H1 (cell line): ENCODE measurements around the gene SECTM1. TPM values are rescaled to one million over a fixed set of nuclear protein-coding genes. Genes with fewer than 3 reads are reported as not detected.
"Not testable (repeated sequence)": the region's sequence is repeated elsewhere in the genome, so short reads cannot be mapped to it uniquely, and the experiment has no call there.

Experiments used
- CTCF ChIA-PET: fragments of 300-600 bp; sonication (Branson Sonifier 250); formaldehyde crosslinking; loops from one replicate; lab custom pipeline; 2021; ENCODE audit not compliant: partially characterized antibody; lab: Charles Lee
- POLR2A ChIA-PET: fragments of 300-600 bp; sonication (Branson Sonifier 250); formaldehyde crosslinking; loops from one replicate; lab custom pipeline; 2021; ENCODE audit warnings: inconsistent platforms; ENCODE audit not compliant: partially characterized antibody; lab: Charles Lee
- DNase-seq, 2 experiments: peaks; one replicate each; pipeline versions ENCODE4 v3.0.0 to v3.0.0-alpha.2; 2010 to 2022; ENCODE audit warnings: low spot score in 2 of 2, low read depth in 1 of 2, mixed read lengths in 1 of 2
- FAIRE-seq: peaks from 2 replicates; lab custom pipeline; 2011; peaks lifted over from hg19 to GRCh38; lab: Jason Lieb, UNC
- H2AFZ ChIP-seq: 2 replicates; pipeline ENCODE4 v1.8.1; 2012; ENCODE audit warnings: low read length, inconsistent platforms
- H2AK5ac ChIP-seq: 2 replicates; pipeline ENCODE4 v1.6.1; 2013; ENCODE audit warnings: low read depth, low read length
- H2BK120ac ChIP-seq: replicated peaks from 2 replicates; pipeline ENCODE3; 2013; ENCODE audit warnings: low read depth, low read length, inconsistent platforms
- H2BK12ac ChIP-seq: 2 replicates; pipeline ENCODE4 v1.6.1; 2013; ENCODE audit warnings: low read depth, low read length
- H2BK15ac ChIP-seq: 2 replicates; pipeline ENCODE4 v1.6.1; 2013; ENCODE audit warnings: low read length
- H2BK20ac ChIP-seq: 2 replicates; pipeline ENCODE4 v1.6.1; 2013; ENCODE audit warnings: low read length
- H2BK5ac ChIP-seq: 2 replicates; pipeline ENCODE4 v1.6.1; 2013; ENCODE audit warnings: low read depth, low read length
- H3K14ac ChIP-seq: 2 replicates; pipeline ENCODE4 v1.6.1; 2013; ENCODE audit warnings: inconsistent platforms; ENCODE audit not compliant: insufficient read length
- H3K18ac ChIP-seq: 2 replicates; pipeline ENCODE4 v1.6.1; 2013; ENCODE audit warnings: low read length; ENCODE audit errors: extremely low read depth
- H3K23ac ChIP-seq: 2 replicates; pipeline ENCODE4 v1.6.1; 2013; ENCODE audit warnings: inconsistent platforms; ENCODE audit not compliant: insufficient read length
- H3K23me2 ChIP-seq: 2 replicates; pipeline ENCODE4 v1.6.1; 2013; ENCODE audit warnings: low read depth, low read length
- H3K27ac ChIP-seq: 2 replicates; pipeline ENCODE4 v1.6.1; 2011; ENCODE audit warnings: low read depth, low read length, inconsistent platforms
- H3K27me3 ChIP-seq, 4 experiments: replicated peaks in 1 of 4; 1 replicate in 1 of 4; 2 replicates in 3 of 4; pipeline versions ENCODE4 v1.6.1 to v1.8.1; 2011 to 2013; ENCODE audit warnings: low read length in 3 of 4, mild to moderate bottlenecking in 3 of 4, inconsistent platforms in 2 of 4, mixed read lengths in 2 of 4, moderate library complexity in 1 of 4; ENCODE audit not compliant: control insufficient read depth in 3 of 4, insufficient read depth in 3 of 4; ENCODE audit errors: extremely low read depth in 1 of 4
- H3K36me3 ChIP-seq, 4 experiments: 2 replicates each; pipeline versions ENCODE4 v1.6.1 to v1.8.1; 2011 to 2013; ENCODE audit warnings: mild to moderate bottlenecking in 4 of 4, low read length in 3 of 4, moderate library complexity in 2 of 4, control low read depth in 1 of 4, inconsistent platforms in 1 of 4; ENCODE audit not compliant: insufficient read depth in 4 of 4, control insufficient read depth in 2 of 4
- H3K4ac ChIP-seq: replicated peaks from 2 replicates; pipeline ENCODE3; 2013; ENCODE audit warnings: low read length, low read depth, mixed read lengths, inconsistent platforms; ENCODE audit not compliant: insufficient read length
- H3K4me1 ChIP-seq, 4 experiments: replicated peaks in 1 of 4; 1 replicate in 1 of 4; 2 replicates in 3 of 4; pipeline versions ENCODE4 v1.6.1 to v1.8.1; 2011 to 2013; ENCODE audit warnings: low read length in 3 of 4, inconsistent platforms in 2 of 4, mixed read lengths in 1 of 4; ENCODE audit not compliant: insufficient read depth in 4 of 4, control insufficient read depth in 3 of 4
- H3K4me2 ChIP-seq, 2 experiments: 2 replicates each; pipeline versions ENCODE4 v1.6.1 to v1.8.1; 2011 to 2013; ENCODE audit warnings: low read depth in 2 of 2, low read length in 2 of 2, control low read depth in 1 of 2, inconsistent platforms in 1 of 2, mild to moderate bottlenecking in 1 of 2; ENCODE audit not compliant: insufficient read depth in 1 of 2
- H3K4me3 ChIP-seq, 4 experiments: fragments of 200-600, 300-600 bp in 1 of 4; sonication (generic), shearing (Covaris generic), sonication (Bioruptor Twin) in 1 of 4; 2 replicates each; pipeline versions ENCODE4 v1.5.1 to v1.8.1; 2011 to 2016; ENCODE audit warnings: low read length in 4 of 4, low read depth in 3 of 4, control low read depth in 2 of 4, inconsistent platforms in 2 of 4, mild to moderate bottlenecking in 2 of 4, mixed read lengths in 1 of 4, moderate library complexity in 1 of 4; ENCODE audit not compliant: insufficient read depth in 2 of 4; ENCODE audit errors: extremely low read depth in 1 of 4
- H3K56ac ChIP-seq: replicated peaks from 2 replicates; pipeline ENCODE3; 2013; ENCODE audit warnings: low read depth, mild to moderate bottlenecking, mixed read lengths, low read length, inconsistent platforms; ENCODE audit not compliant: insufficient read length
- H3K79me1 ChIP-seq: 2 replicates; pipeline ENCODE4 v1.6.1; 2013; ENCODE audit warnings: low read depth, low read length, control low read depth
- H3K79me2 ChIP-seq, 2 experiments: 2 replicates each; pipeline versions ENCODE4 v1.6.1 to v1.8.1; 2012 to 2013; ENCODE audit warnings: low read length in 2 of 2, mild to moderate bottlenecking in 2 of 2, inconsistent platforms in 1 of 2; ENCODE audit not compliant: insufficient read depth in 2 of 2, control insufficient read depth in 1 of 2
- H3K9ac ChIP-seq, 4 experiments: replicated peaks in 1 of 4; 1 replicate in 1 of 4; 2 replicates in 3 of 4; pipeline versions ENCODE4 v1.6.1 to v1.8.1; 2011 to 2013; ENCODE audit warnings: low read depth in 3 of 4, low read length in 3 of 4, control low read depth in 2 of 4, mild to moderate bottlenecking in 2 of 4, moderate library complexity in 2 of 4, inconsistent platforms in 1 of 4; ENCODE audit errors: extremely low read depth in 1 of 4
- H3K9me3 ChIP-seq, 2 experiments: 2 replicates each; pipeline versions ENCODE4 v1.6.1 to v1.8.1; 2012 to 2013; ENCODE audit warnings: mild to moderate bottlenecking in 2 of 2, moderate library complexity in 2 of 2, control low read depth in 1 of 2, inconsistent platforms in 1 of 2, low read depth in 1 of 2, low read length in 1 of 2, mixed read lengths in 1 of 2; ENCODE audit not compliant: insufficient read depth in 2 of 2
- H4K20me1 ChIP-seq, 2 experiments: replicated peaks in 1 of 2; 2 replicates each; pipeline versions ENCODE3 to v1.8.1; 2011 to 2013; ENCODE audit warnings: inconsistent platforms in 2 of 2, low read length in 2 of 2, mild to moderate bottlenecking in 1 of 2; ENCODE audit not compliant: insufficient read depth in 2 of 2, control insufficient read depth in 1 of 2
- H4K5ac ChIP-seq: 2 replicates; pipeline ENCODE4 v1.6.1; 2013; ENCODE audit warnings: low read length, low read depth, mixed read lengths, inconsistent platforms; ENCODE audit not compliant: insufficient read length
- H4K8ac ChIP-seq: 2 replicates; pipeline ENCODE4 v1.8.0; 2013; ENCODE audit warnings: mild to moderate bottlenecking, moderate library complexity, low read length, inconsistent platforms; ENCODE audit not compliant: insufficient read depth; ENCODE audit errors: extremely low read depth
- H4K91ac ChIP-seq: replicated peaks from 2 replicates; pipeline ENCODE3; 2013; ENCODE audit warnings: low read length, mixed read lengths, inconsistent platforms; ENCODE audit not compliant: insufficient read length
- WGBS, 2 experiments: shearing (Covaris generic) in 1 of 2; methylation state at CpG; one replicate each; pipeline versions ENCODE4 v1.1.6 to v1.1.7; 2013 to 2015; ENCODE audit warnings: low lambda C conversion rate in 2 of 2, mixed read lengths in 2 of 2, inconsistent platforms in 1 of 2, low coverage in 1 of 2, missing lambda C conversion rate in 1 of 2; ENCODE audit not compliant: insufficient replicate concordance in 2 of 2, insufficient coverage in 1 of 2, insufficient read length in 1 of 2; ENCODE audit errors: extremely low coverage in 1 of 2, missing lambda C conversion rate in 1 of 2; 5-methylcytosine and 5-hydroxymethylcytosine counted together
- polyA plus RNA-seq, 7 experiments: library from polyadenylated mRNA; depleted of rRNA in 3 of 7; stranded (reverse) in 5 of 7; unstranded in 2 of 7; fragments of >200 nt in 5 of 7; fragments of 200-250 nt in 2 of 7; gene quantifications; 1 replicate in 5 of 7; 2 replicates in 1 of 7; 4 replicates in 1 of 7; pipeline versions ENCODE4 v1.2.1 to v1.2.3, GENCODE V29; 2011 to 2013; ENCODE audit warnings: missing spikeins in 2 of 7, mixed read lengths in 2 of 7
- total RNA-seq: library from RNA; stranded (reverse); fragmentation: NEBNext Ultra II Directional; extraction: Animal tissue kit (Norgen Biotek cat#: 25700); gene quantifications from 2 replicates; pipeline ENCODE4 v1.2.1, GENCODE V29; 2021

SECTM1 gene
- total and polyA plus RNA-seq, 2 of the 8 experiments (the other 6 are each of a cell fraction or from before 2014, with no cell fraction given): 0.20 to 0.65 TPM

- H3K36me3 ChIP-seq, POLR2A ChIA-PET: not testable (repeated sequence)
These were observed 14.4 kb upstream of the SECTM1 start for GRCh38 chr17:82347994-82348393.

More at GRCh38 chr17:82347994-82348393, 14.4 kb upstream of the SECTM1 start:
- H3K23ac ChIP-seq, H3K18ac ChIP-seq, H3K79me1 ChIP-seq, H2BK20ac ChIP-seq, H2BK5ac ChIP-seq, H2BK15ac ChIP-seq, H2BK120ac ChIP-seq, H3K4me1 ChIP-seq, H3K9me3 ChIP-seq, H3K79me2 ChIP-seq, H4K20me1 ChIP-seq, H4K91ac ChIP-seq, H3K4me3 ChIP-seq, H4K5ac ChIP-seq, H3K27ac ChIP-seq, H3K4ac ChIP-seq, H3K14ac ChIP-seq, DNase-seq, H2AK5ac ChIP-seq, H4K8ac ChIP-seq, H3K4me2 ChIP-seq, H3K9ac ChIP-seq, FAIRE-seq, H3K56ac ChIP-seq, H3K27me3 ChIP-seq, H3K23me2 ChIP-seq, H2BK12ac ChIP-seq, H2AFZ ChIP-seq: not testable (repeated sequence)
- CTCF ChIA-PET: interaction anchor here (0.9 to 1.3 kb wide), 2 partner anchors 15 to 128 kb away, joined by 3 to 4 read pairs; no protein-coding TSS in a partner anchor
- WGBS, 2 experiments: 86% methylated on average over 8 of the region's 11 CpGs; no CpG with 5 or more reads in 1 of the 2 experiments
